Tibial artery (tissue), 4 donors: ENCODE data around the gene CCDC159.

Experiments used
- DNase-seq, 2 donors: peaks; one replicate each; pipeline ENCODE4 v3.0.0-alpha.2; 2019
- H3K27ac ChIP-seq, 2 donors: fragments of 200-600 bp; sonication (generic) in 1 of 2; 1 replicate in 1 of 2; 2 replicates in 1 of 2; pipeline ENCODE4 v1.5.1; 2018 to 2019; ENCODE audit warnings: mild to moderate bottlenecking in 1 of 2
- H3K27me3 ChIP-seq, 2 donors: fragments of 200-600 bp; sonication (generic) in 1 of 2; one replicate each; pipeline versions ENCODE4 v1.5.1 to v1.6.0; 2016 to 2019
- H3K36me3 ChIP-seq, 3 donors: fragments of 200-600 bp; sonication (generic) in 2 of 3; one replicate each; pipeline ENCODE4 v1.5.1; 2016 to 2019; ENCODE audit warnings: mild to moderate bottlenecking in 2 of 3
- H3K4me1 ChIP-seq, 4 donors: fragments of 200-600 bp; sonication (generic) in 2 of 4; 1 replicate in 3 of 4; 2 replicates in 1 of 4; pipeline ENCODE4 v1.5.1; 2016 to 2019
- H3K4me3 ChIP-seq, 2 donors: fragments of 200-600 bp; sonication (generic) in 1 of 2; 1 replicate in 1 of 2; 2 replicates in 1 of 2; pipeline ENCODE4 v1.5.1; 2018 to 2019; ENCODE audit warnings: mild to moderate bottlenecking in 2 of 2
- H3K9me3 ChIP-seq, 3 donors: fragments of 200-600 bp; sonication (generic) in 1 of 3; one replicate each; pipeline ENCODE4 v1.5.1; 2016 to 2019
- CTCF ChIP-seq, 2 experiments: fragments of 200-600 bp in 1 of 2; fragments of 450-650 bp in 1 of 2; IDR thresholded peaks; one replicate each; pipeline ENCODE4 v1.5.1; 2017 to 2019; ENCODE audit warnings: antibody characterized with exemption in 2 of 2, mild to moderate bottlenecking in 1 of 2, moderate library complexity in 1 of 2
- intact Hi-C: fragments of 100-400 bp; cut with DNase I; formaldehyde crosslinking; loops from one replicate; pipeline ENCODE4 v1.15.0; 2023; ENCODE audit warnings: low total_unique reads

CCDC159 gene

DNA sequence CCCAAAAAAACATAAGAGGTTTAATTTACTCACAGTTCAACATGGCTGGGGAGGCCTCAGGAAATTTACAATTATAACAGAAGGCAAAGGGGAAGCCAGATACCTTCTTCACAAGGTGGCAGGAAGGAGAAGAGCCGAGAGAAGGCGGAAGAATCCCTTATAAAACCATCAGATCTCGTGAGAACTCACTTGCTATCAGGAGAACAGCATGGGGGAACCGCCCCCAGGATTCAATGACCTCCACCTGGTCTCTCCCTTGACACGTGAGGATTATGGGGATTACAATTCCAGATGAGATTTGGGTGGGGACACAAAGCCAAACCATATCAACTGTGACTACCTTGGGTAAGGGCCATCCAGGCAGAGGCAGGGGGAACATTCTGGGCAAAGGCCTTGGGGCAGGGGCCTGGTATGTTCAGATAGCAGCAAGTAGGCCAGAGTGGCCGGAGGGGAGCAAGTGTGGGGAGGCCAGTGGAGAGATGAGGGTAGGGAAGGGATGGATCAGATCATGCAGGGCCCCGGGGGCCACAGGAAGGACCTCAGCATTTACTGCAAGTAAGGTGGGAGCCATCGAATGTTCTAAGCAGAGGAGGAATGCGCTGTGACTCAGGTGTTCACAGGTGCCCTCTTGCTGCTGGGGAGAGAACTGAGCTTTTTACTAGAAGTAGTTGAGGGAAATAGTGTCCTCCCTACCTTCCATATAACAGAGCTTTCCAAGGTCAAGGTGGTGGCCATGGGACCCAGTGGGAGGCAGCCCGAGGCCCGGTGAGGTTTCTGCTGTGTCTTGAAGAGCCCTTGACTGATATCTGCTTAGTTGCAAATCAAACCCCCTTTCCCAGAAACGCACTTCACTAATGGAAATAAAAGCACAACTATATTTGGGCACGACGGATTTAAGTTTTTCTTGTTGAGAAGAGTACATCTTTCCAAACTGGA, 24.9 kb upstream of the CCDC159 start:
- Histone ChIP-seq H3K36me3 (peaks cover 3 to 16% (median 15%) of the 10 kb centered on the region in 3 donors), H3K9me3 (no peaks in the 10 kb centered on the region), H3K27me3 (peaks cover 0 to 3% of the 10 kb centered on the region in 2 donors), H3K4me3 (no peak overlapping the region), H3K27ac (no peak overlapping the region), H3K4me1 (peaks cover 5 to 27% (median 16%) of the 10 kb centered on the region in 4 donors)
- no peak for TF ChIP-seq CTCF (IDR thresholded peaks at IDR 0.05)
- DNase-seq, result no peak
- intact Hi-C loops, result no loop called here

- no peak for DNase-seq
- peaks cover 0 to 3% of the 10 kb centered on the region in 2 donors for H3K27me3 ChIP-seq
- H3K4me1 ChIP-seq, result peaks cover 5 to 24% (median 16%) of the 10 kb centered on the region in 4 donors
- intact Hi-C loops, result no loop called here
- H3K4me3 ChIP-seq, result no peak overlapping the region
- no peak overlapping the region for H3K27ac ChIP-seq
- H3K9me3 ChIP-seq, result no peaks in the 10 kb centered on the region
- no peak for TF ChIP-seq CTCF (IDR thresholded peaks at IDR 0.05)
- peaks cover 13 to 26% (median 25%) of the 10 kb centered on the region in 3 donors for H3K36me3 ChIP-seq
Observed at GRCh38 chr19:11322269-11323024, 23.9 kb upstream of the CCDC159 start.

GRCh38 chr19:11323601-11324078, 22.7 kb upstream of the CCDC159 start:
- H3K4me3 ChIP-seq, result no peak overlapping the region
- DNase-seq, result no peak
- no peak for TF ChIP-seq CTCF (IDR thresholded peaks at IDR 0.05)
- H3K4me1 ChIP-seq, result peaks cover 5 to 23% (median 16%) of the 10 kb centered on the region in 4 donors
- H3K27me3 ChIP-seq, result peaks cover 0 to 3% of the 10 kb centered on the region in 2 donors
- no peaks in the 10 kb centered on the region for H3K9me3 ChIP-seq
- peaks cover 19 to 38% (median 36%) of the 10 kb centered on the region in 3 donors for H3K36me3 ChIP-seq
- H3K27ac ChIP-seq, result peak overlapping the region; percentile 62 to 82
- intact Hi-C loops, result no loop called here

DNA sequence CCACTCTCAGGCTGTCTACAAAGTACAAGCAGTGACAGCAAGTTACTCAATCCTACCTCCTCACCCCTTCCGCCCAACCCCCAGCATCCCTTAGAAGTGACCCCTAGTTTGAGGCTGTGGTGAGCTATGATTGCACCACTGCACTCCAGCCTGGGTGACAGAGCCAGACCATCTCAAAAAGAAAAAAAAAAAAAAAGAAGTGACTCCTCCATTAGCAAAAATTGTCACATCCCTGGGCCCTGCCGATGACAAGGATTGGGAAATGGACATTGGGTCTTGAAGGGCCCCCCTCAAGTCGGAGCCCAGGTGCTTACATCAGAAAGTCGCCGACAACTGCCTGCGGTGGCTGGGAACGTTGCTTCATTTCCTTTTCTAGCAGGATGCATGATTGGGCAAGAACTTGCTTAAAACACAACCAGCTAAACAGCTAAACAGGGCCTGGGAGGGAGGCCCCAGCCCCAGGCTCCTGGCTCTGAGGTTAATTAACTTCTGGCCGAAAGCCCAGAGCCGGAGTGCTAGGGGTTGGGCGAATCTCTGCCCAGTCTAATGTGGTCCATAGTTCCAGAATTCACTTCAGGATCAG, 22.1 kb upstream of the CCDC159 start:
- DNase-seq, result peak; percentile 83 to 88
- intact Hi-C loops, result no loop called here
- peak overlapping the region; percentile 62 to 82 for H3K27ac ChIP-seq
- peaks cover 5 to 23% (median 16%) of the 10 kb centered on the region in 4 donors for H3K4me1 ChIP-seq
- H3K27me3 ChIP-seq, result no peaks in the 10 kb centered on the region
- no peak for TF ChIP-seq CTCF (IDR thresholded peaks at IDR 0.05)
- H3K9me3 ChIP-seq, result no peaks in the 10 kb centered on the region
- H3K36me3 ChIP-seq, result peaks cover 19 to 43% (median 40%) of the 10 kb centered on the region in 3 donors
- no peak overlapping the region for H3K4me3 ChIP-seq

- no peak for TF ChIP-seq CTCF (IDR thresholded peaks at IDR 0.05)
- DNase-seq, result no peak
- Histone ChIP-seq H3K4me1 (peaks cover 5 to 23% (median 16%) of the 10 kb centered on the region in 4 donors), H3K4me3 (no peak overlapping the region), H3K36me3 (peaks cover 21 to 50% (median 46%) of the 10 kb centered on the region in 3 donors), H3K27me3 (no peaks in the 10 kb centered on the region), H3K9me3 (no peaks in the 10 kb centered on the region), H3K27ac (peak overlapping the region; percentile 62 to 82)
- intact Hi-C loops, result no loop called here
Observed at GRCh38 chr19:11324748-11325389, 21.4 kb upstream of the CCDC159 start.
